ENCODE data around the gene ORMDL2. TPM values are rescaled to one million over a fixed set of nuclear protein-coding genes. Genes with fewer than 3 reads are reported as not detected.

The ORMDL2 gene
- total and polyA plus RNA-seq, 2 experiments from 2014 or later: 18.0 to 55.1 TPM

GRCh38 chr12:55777856-55778255, 40.0 kb upstream of the ORMDL2 start (continued):
- TF ChIP-seq CTCF (conservative IDR thresholded peaks at IDR 0.05; ENCODE audit: low read depth in 2 of 2) (no peak), CREB1 (CRISPR knock-in tag; IDR thresholded peaks at IDR 0.05; ENCODE audit: low read depth) (no peak), NANOG (IDR thresholded peaks at IDR 0.05; ENCODE audit: borderline replicate concordance) (no peak), ZNF114 (CRISPR knock-in tag; IDR thresholded peaks at IDR 0.05) (no peak), EZH2 (IDR thresholded peaks at IDR 0.05; ENCODE audit: low read depth, unreplicated experiment) (no peak)

- Histone ChIP-seq H4K20me1 (replicated peaks; ENCODE audit: insufficient read depth) (peaks cover 12% of the 10 kb centered on the region; the same call in 1 of the 2 replicates), H3F3A (replicated peaks; ENCODE audit: low read depth) (0 out of 2 replicates have a peak, but pooled peaks cover under 1% of the 10 kb centered on the region), H3K4me2 (no peak overlapping the region), H3K4me3 (no peak overlapping the region), H3K27me3 (ENCODE audit: insufficient read depth) (no peaks in the 10 kb centered on the region), H3K9me2 (ENCODE audit: insufficient read depth) (no peaks in the 10 kb centered on the region), H3K4me1 (ENCODE audit: insufficient read depth) (no peaks in the 10 kb centered on the region), H3K27ac (ENCODE audit: low read depth) (no peak overlapping the region), H3K79me2 (replicated peaks; ENCODE audit: insufficient read depth) (peaks cover 24% of the 10 kb centered on the region), H3K36me3 (ENCODE audit: insufficient read depth) (peaks cover 44% of the 10 kb centered on the region), H2AFZ (no peak overlapping the region)
- no peak overlapping the region for H3K4me3 Mint-ChIP-seq
- no peaks in the 10 kb centered on the region for H3K9me3 Mint-ChIP-seq
- H3K4me1 Mint-ChIP-seq: no peaks in the 10 kb centered on the region
- ATAC-seq (no peak), DNase-seq (ENCODE audit: low spot score) (no peak)
- no peak overlapping the region for H3K27ac Mint-ChIP-seq
- H3K27me3 Mint-ChIP-seq (ENCODE audit: insufficient read depth, low read depth, poor library complexity): peaks cover 1% of the 10 kb centered on the region
- H3K36me3 Mint-ChIP-seq (ENCODE audit: low read depth): peaks cover 71% of the 10 kb centered on the region
- no peak for TF ChIP-seq ZNF331 (CRISPR knock-in tag; IDR thresholded peaks at IDR 0.05; ENCODE audit: low read depth)
- no peak for TF ChIP-seq EZH2 (IDR thresholded peaks at IDR 0.05; ENCODE audit: low read depth, unreplicated experiment)
- TF ChIP-seq STAT1 (IDR thresholded peaks at IDR 0.05; ENCODE audit: unreplicated experiment): no peak
- no peak for TF ChIP-seq NANOG (IDR thresholded peaks at IDR 0.05; ENCODE audit: borderline replicate concordance)
- no peak for TF ChIP-seq JUNB (IDR thresholded peaks at IDR 0.05; ENCODE audit: unreplicated experiment)
- TF ChIP-seq ZNF462 (CRISPR knock-in tag; IDR thresholded peaks at IDR 0.05): no peak
- TF ChIP-seq REST (IDR thresholded peaks at IDR 0.05; ENCODE audit: unreplicated experiment): no peak
- no peak for TF ChIP-seq POLR2AphosphoS5 (IDR thresholded peaks at IDR 0.05; ENCODE audit: low read depth)
- no peak for TF ChIP-seq CREB1 (CRISPR knock-in tag; IDR thresholded peaks at IDR 0.05; ENCODE audit: low read depth)
- TF ChIP-seq ETS1 (IDR thresholded peaks at IDR 0.05): no peak
Observed at GRCh38 chr12:55780685-55781084, 37.2 kb upstream of the ORMDL2 start.
